ENCODE measurements around the gene GRIN3B. TPM values are rescaled to one million over a fixed set of nuclear protein-coding genes. Genes with fewer than 3 reads are reported as not detected.
A peak's percentile ranks its signal among the peaks of the same experiment; 100 is the strongest.

GRIN3B gene
- total and polyA plus RNA-seq, 9 of the 15 experiments (the other 6 are each of a cell fraction or from before 2014, with no cell fraction given): 0.06 to 0.95 (median 0.19) TPM; not detected in 6

GRCh38 chr19:1001538-1002166 is 1.4 kb downstream of the GRIN3B start (continued):
- TF ChIP-seq ZNF740 (CRISPR knock-in tag; IDR thresholded peaks at IDR 0.05): peak; percentile 83
- no peak for TF ChIP-seq ZNF740 (tag; IDR thresholded peaks at IDR 0.05)
- TF ChIP-seq, protein P1, sequence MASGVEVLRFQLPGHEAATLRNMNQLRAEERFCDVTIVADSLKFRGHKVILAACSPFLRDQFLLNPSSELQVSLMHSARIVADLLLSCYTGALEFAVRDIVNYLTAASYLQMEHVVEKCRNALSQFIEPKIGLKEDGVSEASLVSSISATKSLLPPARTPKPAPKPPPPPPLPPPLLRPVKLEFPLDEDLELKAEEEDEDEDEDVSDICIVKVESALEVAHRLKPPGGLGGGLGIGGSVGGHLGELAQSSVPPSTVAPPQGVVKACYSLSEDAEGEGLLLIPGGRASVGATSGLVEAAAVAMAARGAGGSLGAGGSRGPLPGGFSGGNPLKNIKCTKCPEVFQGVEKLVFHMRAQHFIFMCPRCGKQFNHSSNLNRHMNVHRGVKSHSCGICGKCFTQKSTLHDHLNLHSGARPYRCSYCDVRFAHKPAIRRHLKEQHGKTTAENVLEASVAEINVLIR (CRISPR knock-in tag; IDR thresholded peaks at IDR 0.05): 0 out of 2 replicates have a peak, but pooled peaks have one; percentile 14
- TF ChIP-seq ZNF76 (CRISPR knock-in tag; IDR thresholded peaks at IDR 0.05; ENCODE audit: borderline replicate concordance): no peak
- TF ChIP-seq ZNF324 (CRISPR knock-in tag; IDR thresholded peaks at IDR 0.05): no peak
- TF ChIP-seq ESRRB (CRISPR knock-in tag; IDR thresholded peaks at IDR 0.05; ENCODE audit: borderline replicate concordance): no peak
- TF ChIP-seq MTF1 (CRISPR knock-in tag; IDR thresholded peaks at IDR 0.05; ENCODE audit: borderline replicate concordance): 0 out of 2 replicates have a peak, but pooled peaks have one; percentile 35
- TF ChIP-seq RAD21 (CRISPR knock-in tag; conservative IDR thresholded peaks at IDR 0.05 in 1 of 2, IDR thresholded peaks at IDR 0.05 in 1 of 2): peak; percentile 76 to 93
- no peak for TF ChIP-seq BRF2 (IDR thresholded peaks at IDR 0.05; ENCODE audit: borderline replicate concordance, insufficient read depth, insufficient read length)
- no peak for TF ChIP-seq YBX1 (IDR thresholded peaks at IDR 0.05)
- peak; percentile 73 to 82 for TF ChIP-seq MAZ (CRISPR knock-in tag; conservative IDR thresholded peaks at IDR 0.05 in 1 of 2, IDR thresholded peaks at IDR 0.05 in 1 of 2)
- TF ChIP-seq, protein P2, sequence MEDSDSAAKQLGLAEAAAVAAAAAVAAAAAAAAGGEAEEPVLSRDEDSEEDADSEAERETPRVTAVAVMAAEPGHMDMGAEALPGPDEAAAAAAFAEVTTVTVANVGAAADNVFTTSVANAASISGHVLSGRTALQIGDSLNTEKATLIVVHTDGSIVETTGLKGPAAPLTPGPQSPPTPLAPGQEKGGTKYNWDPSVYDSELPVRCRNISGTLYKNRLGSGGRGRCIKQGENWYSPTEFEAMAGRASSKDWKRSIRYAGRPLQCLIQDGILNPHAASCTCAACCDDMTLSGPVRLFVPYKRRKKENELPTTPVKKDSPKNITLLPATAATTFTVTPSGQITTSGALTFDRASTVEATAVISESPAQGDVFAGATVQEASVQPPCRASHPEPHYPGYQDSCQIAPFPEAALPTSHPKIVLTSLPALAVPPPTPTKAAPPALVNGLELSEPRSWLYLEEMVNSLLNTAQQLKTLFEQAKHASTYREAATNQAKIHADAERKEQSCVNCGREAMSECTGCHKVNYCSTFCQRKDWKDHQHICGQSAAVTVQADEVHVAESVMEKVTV (CRISPR knock-in tag; IDR thresholded peaks at IDR 0.05): peak; percentile 71
- peak; percentile 99 for TF ChIP-seq ZBTB7A (IDR thresholded peaks at IDR 0.05; ENCODE audit: borderline replicate concordance, control insufficient read depth, low read depth, low read length)
- TF ChIP-seq CBFA2T2 (conservative IDR thresholded peaks at IDR 0.05): 0 out of 2 replicates have a peak, but pooled peaks have one; percentile 2
- TF ChIP-seq TEAD2 (tag; IDR thresholded peaks at IDR 0.05): no peak
- no peak for TF ChIP-seq UBTF (IDR thresholded peaks at IDR 0.05; ENCODE audit: borderline replicate concordance in 1 of 2, low read depth in 2 of 2, low read length in 2 of 2)
- TF ChIP-seq ZNF282 (CRISPR knock-in tag; IDR thresholded peaks at IDR 0.05): no peak

Data from K562 (cell line).